ENCODE data around the gene CARD10.

CARD10 gene

DNA sequence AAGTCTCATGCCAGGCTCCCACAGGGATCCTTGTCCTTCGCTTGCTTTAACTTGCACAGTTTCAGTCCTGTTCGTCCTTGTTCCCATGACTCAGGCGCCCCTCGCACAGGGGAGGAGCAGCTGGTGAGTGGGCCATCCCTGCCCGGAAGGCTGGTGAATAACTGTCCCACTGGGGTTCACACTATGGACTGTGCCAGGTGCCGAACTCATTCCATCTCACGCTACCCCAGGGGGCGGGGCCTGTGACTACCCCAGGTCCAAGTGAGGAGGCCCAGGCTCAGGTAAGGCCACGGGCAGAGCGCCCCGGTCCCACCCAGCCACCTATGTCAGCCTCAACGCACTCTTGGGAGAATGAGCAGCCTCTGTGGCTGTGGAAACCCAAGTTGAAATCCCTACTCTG lies 7.2 kb upstream of the CARD10 start:
- no peak for DNase-seq

DNA sequence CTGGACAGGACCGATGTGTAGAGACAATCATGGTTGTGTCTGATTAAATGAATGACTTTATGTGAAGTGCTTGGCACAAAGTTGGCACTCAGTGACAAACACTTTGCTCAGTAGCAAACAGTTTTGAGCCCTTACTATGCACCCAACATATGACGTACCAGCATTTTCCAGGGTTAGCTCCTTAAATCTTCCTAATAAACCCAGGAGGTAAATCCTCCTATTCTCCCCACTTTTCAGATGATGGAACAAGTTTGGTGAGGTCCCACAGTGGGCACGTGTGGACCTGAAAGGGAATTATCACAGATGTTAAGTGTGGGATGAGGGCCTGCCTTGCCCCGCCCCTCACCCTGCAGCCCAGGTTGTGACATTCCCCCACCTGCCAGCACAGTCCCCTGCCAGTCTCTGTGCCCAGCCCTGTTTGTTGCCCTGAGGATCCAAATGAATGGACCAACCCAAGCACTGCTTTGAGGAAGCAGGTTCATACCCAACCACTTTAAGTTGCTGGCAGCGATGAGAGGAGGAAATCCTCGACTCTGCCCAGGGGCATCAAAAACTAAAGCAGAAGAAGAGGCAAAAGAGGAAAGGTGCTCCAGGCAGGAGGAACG lies 6.6 kb upstream of the CARD10 start:
- no peak for DNase-seq

DNA sequence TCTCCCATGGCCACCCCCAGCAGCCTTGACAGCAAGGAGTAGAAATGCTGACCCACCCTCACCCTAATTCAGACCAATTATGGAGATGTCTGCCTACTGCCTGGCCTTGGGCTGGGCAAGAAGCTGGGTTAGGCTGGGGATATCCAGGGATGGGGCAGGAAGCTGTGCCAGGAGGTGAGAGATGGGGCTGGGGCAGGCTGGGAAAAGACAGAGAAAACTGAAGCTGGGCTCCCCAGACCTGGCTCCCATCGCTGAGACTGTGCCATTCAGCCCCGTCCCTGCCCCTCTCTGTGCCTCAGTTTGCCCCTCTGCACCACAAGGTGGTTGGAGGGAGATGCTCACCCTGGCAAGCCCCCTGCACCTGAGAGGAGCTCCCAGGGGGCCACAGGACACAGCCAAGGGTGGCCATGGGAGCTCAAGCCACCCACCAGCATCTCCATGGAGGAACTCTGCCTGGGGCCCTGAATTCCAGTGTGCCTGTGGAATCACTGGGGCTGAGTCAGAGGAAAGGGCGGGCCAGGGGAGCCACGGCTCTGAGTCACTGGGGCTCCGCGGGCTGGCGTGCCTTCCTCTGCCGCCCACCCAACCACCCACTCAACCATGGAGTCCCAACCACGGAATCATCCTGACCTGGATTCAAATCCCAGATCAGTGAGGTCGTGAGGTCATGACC lies 6.0 kb upstream of the CARD10 start:
- DNase-seq: peak; percentile 50 to 82

DNA sequence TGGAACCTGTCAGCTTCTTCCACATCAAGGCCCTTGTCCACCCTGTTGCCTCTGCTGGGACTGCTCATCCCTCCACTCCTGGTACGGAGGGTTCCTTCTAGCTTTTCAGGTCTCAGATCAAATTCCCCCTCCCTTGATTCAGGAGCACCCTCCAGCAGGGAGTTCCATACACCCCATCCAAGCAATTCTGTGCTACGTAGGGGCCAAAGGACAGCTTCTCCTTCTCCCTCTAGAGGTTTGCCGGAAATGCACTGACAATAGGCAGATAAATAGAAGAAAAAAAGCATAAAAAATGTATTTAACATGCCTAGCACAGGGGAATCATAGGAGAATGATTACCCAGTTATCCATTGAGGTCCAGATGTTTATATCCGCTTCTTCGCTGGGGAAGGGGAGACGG lies 3.3 kb upstream of the CARD10 start:
- no peak for DNase-seq

DNA sequence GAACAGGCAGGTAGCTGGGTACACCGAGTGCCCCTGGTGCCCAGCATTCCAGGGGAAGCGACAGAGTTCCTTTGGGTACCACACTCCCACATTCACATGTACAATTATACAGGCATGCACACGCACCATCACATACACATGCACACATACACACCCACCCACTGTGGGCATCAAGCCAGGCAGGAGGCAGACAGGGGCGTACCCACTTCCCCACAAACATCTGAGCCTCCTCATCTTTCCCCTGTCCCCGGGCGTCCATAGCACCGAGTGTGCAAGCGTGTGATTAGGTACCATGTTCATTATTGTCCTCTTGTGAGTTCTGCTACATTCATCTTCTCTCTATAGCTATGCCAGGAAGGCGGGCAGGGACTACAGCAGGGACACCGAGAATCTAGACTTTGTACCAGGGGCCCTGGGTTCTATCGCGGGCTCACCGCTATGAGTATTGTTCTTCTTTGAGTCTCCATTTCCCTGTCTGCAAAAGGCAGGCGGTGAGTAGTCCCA lies 2.1 kb upstream of the CARD10 start:
- no peak for DNase-seq

DNA sequence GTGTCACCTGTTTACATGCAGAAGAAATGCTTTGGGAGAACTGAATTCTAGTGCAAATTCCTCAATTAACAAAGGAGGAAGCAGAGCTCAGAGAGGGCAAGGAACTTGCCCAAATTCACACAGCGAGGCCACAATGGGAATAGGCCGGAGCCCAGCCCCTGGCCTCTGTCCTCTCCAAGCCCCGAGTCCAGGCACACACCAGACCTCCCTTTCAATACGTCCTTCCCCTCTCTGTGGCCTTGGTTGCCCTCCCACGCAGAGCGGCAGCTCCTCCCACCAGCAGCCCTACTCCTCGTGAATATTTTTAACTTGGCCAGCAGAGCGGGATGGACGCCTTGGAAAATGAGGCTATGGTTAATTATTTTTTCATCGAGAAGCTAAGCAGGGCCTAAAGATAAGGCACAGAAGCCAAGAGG lies 1.6 kb upstream of the CARD10 start:
- no peak for DNase-seq

DNA sequence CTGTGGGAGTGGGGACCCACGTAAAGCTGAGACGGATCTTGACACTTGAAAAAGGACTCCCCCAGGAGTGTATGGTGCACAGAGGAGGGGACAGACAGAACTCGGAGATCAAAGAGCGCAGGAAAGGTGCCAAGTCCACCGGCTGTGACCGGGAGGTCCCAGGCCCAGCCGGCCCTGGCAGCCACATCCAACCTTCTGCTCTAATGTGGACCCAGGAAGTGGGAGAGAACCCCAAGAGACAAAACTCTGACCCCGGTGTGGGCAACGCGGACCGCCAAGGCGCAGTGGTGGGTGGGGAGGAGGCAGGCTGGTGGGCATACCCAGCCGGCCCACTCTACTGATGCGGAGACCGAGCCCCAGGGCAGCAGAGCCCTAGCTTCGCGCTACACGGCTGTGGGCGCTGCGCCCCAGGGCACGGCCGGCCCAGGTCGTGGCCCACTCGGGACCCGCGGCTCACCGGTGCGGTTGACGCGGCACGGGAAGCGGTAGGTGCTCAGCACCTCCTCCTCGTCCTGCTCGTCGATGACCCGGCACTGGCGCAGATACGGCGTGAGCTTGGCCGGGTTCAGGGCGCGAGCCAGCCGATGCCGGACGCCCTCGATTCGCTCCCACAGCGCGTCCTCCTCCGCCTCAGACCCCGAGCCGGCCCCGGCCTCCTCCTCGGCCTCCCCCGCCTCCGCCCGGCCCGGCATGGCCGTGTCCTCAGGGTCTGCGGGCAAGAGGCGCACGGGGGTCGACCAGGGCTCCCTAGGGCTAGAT lies 527 bp downstream of the CARD10 start:
- DNase-seq: no peak

DNA sequence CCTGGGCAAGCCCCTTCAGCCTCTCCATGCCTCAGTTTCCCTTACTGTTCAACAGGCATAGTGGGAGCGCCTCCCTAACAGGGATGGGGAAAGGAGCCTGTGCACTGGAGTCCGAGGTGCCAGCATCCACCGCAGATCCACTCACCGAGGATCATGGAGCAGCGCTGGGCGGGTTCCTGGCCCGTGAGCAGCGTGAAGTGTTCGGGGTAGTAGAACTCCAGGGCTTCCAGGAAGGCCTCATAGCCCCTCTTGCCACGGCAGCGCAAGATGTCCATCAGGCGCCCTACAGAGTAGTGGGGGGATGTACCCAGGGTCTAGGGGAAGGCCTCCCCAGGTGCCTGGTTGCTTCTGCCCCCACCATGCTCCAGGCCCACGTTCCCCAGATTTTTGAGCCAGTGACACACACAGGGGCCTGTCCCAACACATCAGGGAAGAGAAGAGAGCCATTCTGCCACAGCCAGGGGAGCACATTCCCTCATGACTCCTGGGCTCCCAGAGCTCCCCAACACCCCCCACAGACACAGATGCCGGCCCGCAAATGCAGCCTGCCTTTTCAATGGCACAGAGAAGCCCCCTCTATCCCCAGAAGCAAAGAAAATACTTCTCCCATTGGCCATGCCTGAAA lies 1.3 kb downstream of the CARD10 start:
- DNase-seq: no peak

DNA sequence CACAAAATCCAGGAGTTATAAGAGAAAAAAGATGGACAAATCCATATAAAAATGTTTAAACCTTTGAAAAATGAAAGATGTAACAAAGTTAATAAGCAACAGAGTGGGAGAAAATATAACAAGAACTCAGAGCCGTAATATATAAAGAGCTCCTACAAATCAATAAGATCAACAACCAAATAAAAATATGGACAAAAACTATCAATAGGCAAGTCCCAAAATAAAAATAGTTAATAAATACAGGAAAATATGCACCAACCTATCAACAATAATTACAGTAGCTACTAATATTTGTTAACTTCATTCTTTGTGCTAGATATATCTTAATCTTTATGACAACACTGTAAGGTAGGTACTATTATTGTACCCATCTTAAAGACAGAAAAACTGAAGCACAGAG lies 2.8 kb downstream of the CARD10 start:
- no peak for DNase-seq

DNA sequence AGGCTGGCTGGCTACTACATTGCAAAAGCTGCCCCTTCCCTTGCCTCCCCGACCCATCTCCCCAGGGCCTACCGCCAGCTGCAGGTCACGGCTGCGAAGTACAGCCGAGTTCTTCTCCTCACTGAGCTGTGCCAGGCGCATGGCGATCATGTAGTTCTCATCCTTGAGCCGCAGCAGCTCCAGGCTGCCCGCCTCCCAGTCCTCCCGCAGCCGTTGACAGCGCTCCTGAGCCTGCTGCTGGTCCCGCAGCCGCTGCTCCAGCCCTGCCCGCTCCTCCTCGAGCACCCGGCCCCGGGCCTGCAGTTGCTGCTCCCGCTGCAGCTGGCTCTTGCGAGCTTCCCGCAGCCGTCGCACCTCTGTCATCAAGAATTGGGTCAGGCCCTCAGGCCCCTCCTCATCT lies 3.3 kb downstream of the CARD10 start:
- DNase-seq: no peak

DNA sequence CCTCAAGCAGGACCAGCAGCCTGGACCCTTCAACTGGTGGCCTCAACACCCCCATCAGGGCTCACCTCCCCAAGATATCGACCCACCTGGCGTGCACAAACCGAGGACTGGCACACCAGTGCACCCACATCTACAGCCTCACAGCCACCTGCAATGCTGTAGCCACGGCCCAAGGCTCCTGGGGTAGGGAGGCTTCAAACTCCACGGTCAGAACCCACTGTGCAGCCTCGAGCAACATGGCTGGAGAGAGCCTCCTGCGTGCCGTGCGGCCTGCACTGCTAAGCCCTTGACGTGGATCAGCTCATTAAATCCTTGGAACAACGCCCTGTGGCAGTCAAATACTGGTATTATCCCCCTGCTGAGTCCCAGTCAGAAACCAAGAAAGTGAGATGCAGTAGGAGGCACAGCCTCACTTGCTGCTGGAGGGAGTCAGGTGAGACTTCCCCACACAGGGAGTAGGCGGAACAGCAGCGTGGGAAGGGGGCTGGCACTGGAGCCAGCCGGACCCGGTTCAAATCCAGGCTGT lies 4.6 kb downstream of the CARD10 start:
- no peak for DNase-seq

DNA sequence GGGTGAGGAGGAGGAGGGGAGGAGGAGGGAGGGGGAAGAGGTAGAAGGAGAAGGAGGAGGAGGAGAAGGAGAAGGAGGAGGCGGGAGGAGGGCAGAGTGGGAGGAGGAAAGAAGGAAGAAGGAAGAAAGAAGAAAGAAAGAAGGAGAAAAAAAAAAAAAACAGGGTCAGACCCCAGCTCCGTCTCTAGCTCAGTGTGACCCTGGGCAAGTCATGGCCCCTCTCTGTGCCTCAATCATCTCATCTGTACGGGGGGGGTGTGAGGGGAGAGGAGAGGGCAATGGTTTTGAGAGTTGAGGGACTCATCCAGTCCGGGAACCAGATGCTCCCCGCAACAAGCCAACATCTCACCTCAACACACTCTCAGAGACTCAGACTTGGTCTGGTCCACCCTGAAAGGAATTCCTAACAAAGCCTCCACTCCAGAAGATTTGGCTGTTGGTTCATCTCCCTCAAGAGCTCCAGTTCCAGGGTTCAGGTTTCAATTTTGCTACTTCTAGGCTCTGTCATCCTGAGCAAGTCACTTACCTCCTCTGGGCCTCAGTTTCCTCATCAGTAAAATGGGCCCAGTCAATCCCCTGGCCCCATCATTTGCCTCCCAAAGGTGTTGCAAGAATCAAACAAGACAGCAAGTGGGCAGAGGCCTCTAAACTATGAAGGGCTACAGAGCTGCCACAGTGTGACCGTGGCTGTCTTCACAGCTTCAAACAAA lies 7.7 kb downstream of the CARD10 start:
- DNase-seq: no peak

DNA sequence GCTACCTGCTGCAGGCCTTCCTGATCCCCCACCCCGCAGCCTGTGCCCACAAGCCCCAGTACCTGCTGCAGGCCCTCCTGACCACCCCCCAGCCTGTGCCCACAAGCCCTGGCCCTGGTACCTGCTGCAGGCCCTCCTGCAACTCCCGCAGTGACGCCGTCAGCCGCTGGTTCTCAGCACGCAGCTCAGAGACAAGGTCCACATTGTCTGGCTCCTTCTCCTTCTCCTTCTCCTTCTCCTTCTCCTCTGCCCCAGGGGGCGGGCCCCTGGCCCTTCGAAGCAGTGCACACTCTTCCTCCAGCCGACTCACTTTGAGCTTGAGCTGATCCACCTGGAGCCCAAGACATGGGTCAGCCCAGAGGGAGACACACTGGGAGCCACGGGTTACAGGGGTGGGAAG lies 9.1 kb downstream of the CARD10 start:
- DNase-seq: no peak

DNA sequence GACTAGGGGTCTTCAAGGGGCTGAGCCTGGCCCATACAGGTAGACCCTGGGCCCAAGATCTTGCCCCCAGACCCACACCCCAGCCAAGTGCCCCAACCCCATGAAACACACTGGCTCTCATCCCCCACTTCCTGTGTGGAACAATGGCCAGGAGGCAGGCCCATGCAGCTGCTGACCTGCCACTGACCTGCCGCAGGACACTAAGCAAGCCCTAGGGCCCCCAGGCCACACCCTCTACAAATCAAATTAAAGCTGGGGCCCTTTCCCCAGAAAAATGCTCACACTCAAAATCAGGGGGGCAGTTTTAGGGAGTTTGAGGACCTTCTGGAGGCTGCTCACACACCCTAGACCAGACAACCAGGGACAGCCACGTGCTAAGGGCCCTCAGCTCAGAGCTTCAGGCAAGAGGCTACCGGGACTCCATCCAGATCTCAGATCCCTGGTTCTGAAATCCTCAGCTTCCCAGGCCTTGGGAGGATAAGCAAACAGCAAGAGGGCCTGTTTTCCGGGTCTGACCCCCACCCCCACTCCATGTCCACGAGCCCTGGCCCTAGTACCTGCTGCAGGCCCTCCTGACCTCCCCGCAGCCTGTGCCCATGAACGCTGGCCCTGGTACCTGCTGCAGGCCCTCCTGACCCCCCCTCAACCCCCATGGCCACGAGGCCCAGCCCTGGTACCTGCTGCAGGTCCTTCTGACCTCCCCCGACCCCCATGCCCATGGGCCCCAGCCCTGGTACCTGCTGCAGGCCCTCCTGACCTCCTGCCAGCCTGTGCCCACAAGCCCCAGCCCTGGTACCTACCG lies 10.0 kb downstream of the CARD10 start:
- DNase-seq: no peak

DNA sequence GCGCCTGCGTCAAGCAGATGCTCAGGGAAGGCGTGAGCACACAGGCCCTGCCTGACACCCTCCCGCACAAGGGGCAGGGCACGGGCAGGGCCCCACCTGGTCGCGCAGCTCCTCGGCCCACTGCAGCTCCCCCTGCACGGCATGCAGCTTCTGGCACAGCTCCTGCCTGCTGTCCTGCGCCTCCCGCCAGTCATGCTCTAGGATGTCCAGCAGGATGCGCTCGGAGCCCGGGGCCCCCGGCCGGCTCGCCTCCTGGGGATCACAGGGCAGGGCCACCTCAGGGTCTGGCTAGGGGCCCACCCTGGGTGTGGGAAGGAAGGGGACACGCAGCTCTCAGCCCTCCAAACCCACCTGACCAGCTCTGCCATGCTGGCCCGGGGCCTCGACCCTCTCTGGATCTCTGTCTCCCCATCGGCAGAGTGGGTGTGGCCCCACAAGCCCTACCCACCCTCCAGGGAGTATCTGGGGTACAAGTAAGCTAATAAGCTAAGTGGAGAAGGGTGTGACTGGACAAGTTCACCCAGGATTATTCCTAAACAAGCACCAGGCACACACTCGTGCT lies 10.7 kb downstream of the CARD10 start:
- no peak for DNase-seq

DNA sequence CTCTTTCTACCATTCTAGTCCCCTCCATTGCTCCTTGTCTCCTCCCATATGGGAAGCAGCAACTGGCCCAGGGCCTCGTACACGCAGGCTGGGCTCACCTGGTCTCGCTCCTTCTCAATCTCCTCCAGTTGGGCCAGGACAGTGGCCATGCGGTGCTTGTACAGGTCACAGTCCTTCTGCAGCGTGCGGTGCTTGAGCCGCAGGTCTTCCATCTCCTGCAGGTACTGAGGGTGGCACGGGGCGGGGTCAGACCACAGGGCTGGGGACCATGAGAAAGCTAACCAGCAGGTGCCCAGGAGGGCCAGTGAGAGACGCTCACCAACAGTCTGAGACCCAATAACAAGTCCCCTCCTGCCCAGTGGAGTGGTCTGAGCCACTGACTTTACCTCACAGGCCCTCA lies 11.5 kb downstream of the CARD10 start:
- DNase-seq: no peak

DNA sequence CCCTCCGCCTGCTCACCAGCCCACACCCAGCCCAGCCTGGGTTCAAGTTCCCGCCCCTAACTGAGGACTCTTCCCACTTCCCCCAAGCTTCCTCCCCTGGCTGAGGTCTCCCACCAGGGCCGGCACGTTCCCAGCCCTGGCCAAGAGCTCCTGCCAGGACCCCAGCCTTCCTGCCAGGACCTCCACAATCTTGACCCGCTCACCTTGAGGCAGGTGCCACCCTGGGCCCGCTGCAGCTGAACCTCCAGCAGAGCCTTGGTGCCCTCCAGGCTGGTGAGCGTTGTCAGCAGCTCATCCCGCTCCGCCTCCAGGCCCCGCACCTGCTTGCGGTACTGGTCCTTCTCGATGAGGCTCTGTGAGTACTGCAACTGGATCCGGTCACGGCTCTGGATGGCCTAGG lies 13.2 kb downstream of the CARD10 start:
- no peak for DNase-seq

DNA sequence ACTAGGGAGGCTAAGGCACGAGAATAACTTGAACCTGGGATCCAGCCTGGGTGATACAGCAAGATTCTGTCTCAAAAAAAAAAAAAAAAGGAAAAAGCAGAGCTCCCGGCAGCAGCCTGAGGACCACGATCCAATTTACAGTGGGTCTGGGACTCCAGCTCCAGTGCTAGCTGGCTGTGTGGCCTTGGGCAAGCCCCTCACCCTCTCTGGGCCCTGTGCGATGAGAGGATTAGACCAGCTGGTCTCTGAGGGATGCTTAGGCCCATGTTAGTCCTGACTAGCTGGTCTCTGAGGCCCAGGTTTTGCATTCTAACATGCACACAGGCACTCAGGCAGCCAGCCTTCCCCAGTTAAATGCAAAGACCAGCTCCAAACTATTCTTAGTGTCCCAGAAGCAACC lies 13.7 kb downstream of the CARD10 start:
- no peak for DNase-seq

DNA sequence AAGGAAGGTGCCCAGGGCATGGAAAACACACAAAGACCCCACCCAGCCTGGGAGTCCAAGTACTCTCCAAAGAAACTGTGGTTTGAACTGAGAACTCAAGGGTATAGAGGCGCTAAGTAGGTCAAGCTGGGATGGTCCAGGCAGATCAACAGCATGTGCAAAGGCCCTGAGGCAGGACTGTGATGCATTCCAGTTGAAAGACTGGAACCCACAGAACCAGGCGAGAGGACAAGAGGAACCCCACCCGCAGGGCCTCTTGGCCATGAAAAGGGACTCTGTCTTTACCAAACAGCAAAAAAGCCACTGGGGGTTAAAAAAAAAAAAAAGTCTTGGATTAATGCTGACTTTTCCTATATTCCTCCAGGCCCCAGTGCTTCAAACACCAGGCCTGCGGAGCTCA lies 14.3 kb downstream of the CARD10 start:
- DNase-seq: no peak

DNA sequence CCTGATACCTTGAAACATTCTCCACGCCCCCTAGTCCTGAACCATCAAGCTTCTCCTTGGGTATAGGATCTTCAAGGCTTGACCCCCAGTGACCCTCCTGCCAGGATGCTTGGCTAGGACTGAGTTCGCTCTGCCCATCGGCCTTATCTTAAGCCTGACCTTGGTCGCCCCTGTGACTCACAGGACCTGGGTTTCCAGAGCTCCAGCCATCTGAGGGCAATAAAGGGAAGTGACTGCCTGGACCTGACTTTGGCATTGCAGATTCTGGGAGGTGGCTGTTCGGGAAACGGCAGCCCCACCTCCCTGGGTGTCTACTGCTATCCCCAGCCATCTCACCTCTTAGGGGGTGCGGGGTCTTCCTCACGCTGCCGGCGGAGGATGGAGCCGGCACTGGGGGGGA lies 15.4 kb downstream of the CARD10 start:
- peak; percentile 16 to 39 for DNase-seq

DNA sequence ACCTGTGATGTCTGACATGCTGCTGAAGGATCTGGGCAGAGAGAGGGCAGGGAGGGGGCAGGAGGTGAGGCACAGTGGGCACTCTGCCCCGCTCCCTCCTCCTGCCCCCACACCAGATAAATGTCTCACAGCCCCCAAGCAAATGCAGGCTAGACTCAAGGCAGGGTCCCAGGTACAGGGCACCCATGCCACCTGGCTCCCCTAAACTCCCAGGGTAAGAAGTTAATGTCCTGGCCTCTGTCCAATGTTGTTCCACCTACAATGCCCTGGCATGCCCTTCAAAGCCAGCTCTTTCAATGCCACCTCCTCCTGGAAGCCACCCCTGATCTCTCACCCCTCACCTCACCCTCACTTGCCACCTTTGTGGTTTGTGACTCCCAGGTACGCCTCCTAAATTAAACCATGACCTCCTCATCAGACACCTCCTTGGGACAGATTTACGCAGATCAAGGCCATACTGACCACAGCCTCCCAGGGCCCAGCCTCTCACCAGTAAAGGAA lies 16.0 kb downstream of the CARD10 start:
- no peak for DNase-seq
